ENCODE data around the gene TNIP3. TPM values are rescaled to one million over a fixed set of nuclear protein-coding genes. Genes with fewer than 3 reads are reported as not detected.

Gene TNIP3
- total and polyA plus RNA-seq, 2 donors (not counting 1 experiment from before 2014, with no cell fraction given), result not detected

DNA sequence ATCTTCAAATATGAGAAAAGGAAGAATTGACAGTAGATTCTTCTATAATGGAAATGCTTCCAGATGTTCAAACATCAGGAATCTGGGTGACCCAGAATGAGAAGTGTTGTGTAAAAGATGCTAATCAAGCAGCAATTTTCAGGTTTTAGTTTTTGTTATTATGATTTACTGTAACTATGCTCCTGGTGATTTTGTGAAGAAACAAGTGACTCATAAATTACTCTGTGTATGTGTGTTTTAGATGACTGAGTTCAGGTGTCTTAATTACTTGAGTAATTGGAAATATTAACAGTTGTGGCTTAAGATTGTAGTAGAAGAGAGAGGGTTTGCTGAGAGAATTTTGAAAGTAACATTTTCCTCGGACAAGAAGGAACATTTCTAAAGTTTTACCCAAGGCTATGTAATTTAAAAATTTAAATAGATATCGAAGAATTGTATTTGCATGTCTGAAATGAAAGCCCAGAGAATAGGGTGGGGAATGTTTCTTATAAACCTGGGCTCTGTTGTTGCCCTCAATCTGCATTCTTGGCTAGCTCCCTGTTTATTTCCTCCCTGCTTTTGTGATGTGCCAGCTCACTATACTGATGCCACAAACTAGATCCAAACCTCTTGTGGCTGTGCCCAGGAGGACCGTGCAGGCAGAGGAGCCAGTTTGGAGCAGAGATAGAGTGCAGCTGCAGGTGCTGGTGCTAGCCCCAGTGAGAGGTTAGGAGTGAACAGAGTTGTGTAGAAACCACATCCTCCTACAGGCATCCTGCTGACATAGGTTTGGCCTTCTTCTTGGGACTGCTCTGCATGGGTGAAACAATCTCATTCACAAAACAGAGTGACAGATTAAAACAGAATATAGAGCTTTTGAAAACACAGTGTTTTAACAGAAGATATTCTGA lies 25.4 kb upstream of the TNIP3 start:
- ChIA-PET POLR2A (no interaction called here), CTCF (interaction anchor here (1.5 kb wide), 1 partner anchor 12 kb away, joined by 5 read pairs; no protein-coding TSS in a partner anchor)
- no CpG with 5 or more reads among the region's 3 CpGs for WGBS (ENCODE audit: insufficient coverage)
- Histone ChIP-seq H3K4me1 (ENCODE audit: control insufficient read depth in 2 of 2, insufficient read depth in 2 of 2, low read length in 2 of 2) (no peaks in the 10 kb centered on the region), H3K36me3 (replicated peaks in 1 of 2; ENCODE audit: control extremely low read depth in 1 of 2, control insufficient read depth in 1 of 2, extremely low read depth in 1 of 2, insufficient read depth in 2 of 2, low read length in 1 of 2) (no peaks in the 10 kb centered on the region), H3K4me2 (replicated peaks; ENCODE audit: low read depth, low read length, poor library complexity, severe bottlenecking) (no peak overlapping the region), H2AFZ (ENCODE audit: insufficient read depth, low read depth, low read length, poor library complexity, severe bottlenecking) (no peak overlapping the region), H3K9me3 (ENCODE audit: control extremely low read depth in 1 of 3, control insufficient read depth in 2 of 3, insufficient read depth in 1 of 3, low read length in 2 of 3) (no peaks in the 10 kb centered on the region), H3K79me2 (ENCODE audit: control insufficient read depth, insufficient read depth, low read length) (no peaks in the 10 kb centered on the region), H3K9ac (ENCODE audit: low read length) (no peak overlapping the region), H4K20me1 (ENCODE audit: control insufficient read depth, insufficient read depth, low read length, poor library complexity, severe bottlenecking) (no peaks in the 10 kb centered on the region), H3K4me3 (ENCODE audit: control extremely low read depth in 1 of 5, extremely low read depth in 1 of 5, insufficient read depth in 1 of 5, low read depth in 2 of 5, low read length in 4 of 5) (no peak overlapping the region), H3K27me3 (replicated peaks in 1 of 4; ENCODE audit: control extremely low read depth in 1 of 4, control insufficient read depth in 3 of 4, insufficient read depth in 4 of 4, low read length in 3 of 4) (no peaks in the 10 kb centered on the region), H3K27ac (ENCODE audit: low read length in 2 of 2) (no peak overlapping the region)
- intact Hi-C loops (cut with micrococcal nuclease), result loop anchor here (5.0 kb wide), 1 partner anchor 538 kb away; no protein-coding TSS in a partner anchor
- TF ChIP-seq EZH2 (IDR thresholded peaks at IDR 0.05; ENCODE audit: borderline replicate concordance, insufficient read depth, low read depth, low read length, poor library complexity, severe bottlenecking), result no peak
- TF ChIP-seq, protein P1, sequence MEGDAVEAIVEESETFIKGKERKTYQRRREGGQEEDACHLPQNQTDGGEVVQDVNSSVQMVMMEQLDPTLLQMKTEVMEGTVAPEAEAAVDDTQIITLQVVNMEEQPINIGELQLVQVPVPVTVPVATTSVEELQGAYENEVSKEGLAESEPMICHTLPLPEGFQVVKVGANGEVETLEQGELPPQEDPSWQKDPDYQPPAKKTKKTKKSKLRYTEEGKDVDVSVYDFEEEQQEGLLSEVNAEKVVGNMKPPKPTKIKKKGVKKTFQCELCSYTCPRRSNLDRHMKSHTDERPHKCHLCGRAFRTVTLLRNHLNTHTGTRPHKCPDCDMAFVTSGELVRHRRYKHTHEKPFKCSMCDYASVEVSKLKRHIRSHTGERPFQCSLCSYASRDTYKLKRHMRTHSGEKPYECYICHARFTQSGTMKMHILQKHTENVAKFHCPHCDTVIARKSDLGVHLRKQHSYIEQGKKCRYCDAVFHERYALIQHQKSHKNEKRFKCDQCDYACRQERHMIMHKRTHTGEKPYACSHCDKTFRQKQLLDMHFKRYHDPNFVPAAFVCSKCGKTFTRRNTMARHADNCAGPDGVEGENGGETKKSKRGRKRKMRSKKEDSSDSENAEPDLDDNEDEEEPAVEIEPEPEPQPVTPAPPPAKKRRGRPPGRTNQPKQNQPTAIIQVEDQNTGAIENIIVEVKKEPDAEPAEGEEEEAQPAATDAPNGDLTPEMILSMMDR (IDR thresholded peaks at IDR 0.05), result no peak
- DNase-seq (no peak), ATAC-seq (ENCODE audit: low read depth) (no peak)
- Mint-ChIP-seq H3K4me1 (peaks cover 6% of the 10 kb centered on the region), H3K4me3 (no peak overlapping the region), H3K9me3 (ENCODE audit: insufficient read depth) (no peaks in the 10 kb centered on the region), H3K27me3 (no peaks in the 10 kb centered on the region), H3K27ac (no peak overlapping the region)

DNA sequence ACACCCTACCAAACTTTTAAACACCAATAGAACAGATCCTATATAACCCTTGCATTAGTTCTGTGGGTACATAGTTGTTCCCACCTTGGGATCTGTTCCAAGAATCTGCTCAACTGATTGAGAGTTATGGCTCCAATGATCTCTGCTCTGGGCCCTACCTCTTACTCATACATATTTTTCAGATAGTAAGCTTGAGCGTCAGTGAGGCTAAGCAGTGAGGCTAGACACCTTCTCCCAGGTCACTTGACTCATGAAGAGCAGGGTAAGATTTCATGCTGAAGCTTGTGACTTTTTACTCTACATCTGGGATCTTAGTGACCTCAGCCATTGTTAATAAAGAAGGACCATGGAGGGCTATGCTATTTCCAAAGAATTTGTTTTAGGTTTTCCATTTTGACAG lies 23.1 kb upstream of the TNIP3 start:
- ChIA-PET POLR2A (no interaction called here), CTCF (no interaction called here)
- no peaks in the 10 kb centered on the region for H3K36me3 ChIP-seq (replicated peaks in 1 of 2; ENCODE audit: control extremely low read depth in 1 of 2, control insufficient read depth in 1 of 2, extremely low read depth in 1 of 2, insufficient read depth in 2 of 2, low read length in 1 of 2)
- H3K4me2 ChIP-seq (replicated peaks; ENCODE audit: low read depth, low read length, poor library complexity, severe bottlenecking), result no peak overlapping the region
- no peaks in the 10 kb centered on the region for H3K79me2 ChIP-seq (ENCODE audit: control insufficient read depth, insufficient read depth, low read length)
- no peak overlapping the region for H3K4me3 ChIP-seq (ENCODE audit: control extremely low read depth in 1 of 5, extremely low read depth in 1 of 5, insufficient read depth in 1 of 5, low read depth in 2 of 5, low read length in 4 of 5)
- WGBS (ENCODE audit: insufficient coverage), result no CpG with 5 or more reads among the region's 1 CpG
- Mint-ChIP-seq H3K27ac (no peak overlapping the region), H3K9me3 (ENCODE audit: insufficient read depth) (no peaks in the 10 kb centered on the region), H3K4me1 (peaks cover 4% of the 10 kb centered on the region), H3K4me3 (no peak overlapping the region), H3K27me3 (no peaks in the 10 kb centered on the region)
- TF ChIP-seq, protein P1 (IDR thresholded peaks at IDR 0.05), result no peak
- TF ChIP-seq EZH2 (IDR thresholded peaks at IDR 0.05; ENCODE audit: borderline replicate concordance, insufficient read depth, low read depth, low read length, poor library complexity, severe bottlenecking), result no peak
- intact Hi-C loops (cut with micrococcal nuclease), result no loop called here
- ATAC-seq (ENCODE audit: low read depth) (no peak), DNase-seq (no peak)
- no peaks in the 10 kb centered on the region for H3K4me1 ChIP-seq (ENCODE audit: control insufficient read depth in 2 of 2, insufficient read depth in 2 of 2, low read length in 2 of 2)
- H2AFZ ChIP-seq (ENCODE audit: insufficient read depth, low read depth, low read length, poor library complexity, severe bottlenecking), result no peak overlapping the region
- H4K20me1 ChIP-seq (ENCODE audit: control insufficient read depth, insufficient read depth, low read length, poor library complexity, severe bottlenecking), result no peaks in the 10 kb centered on the region
- H3K27ac ChIP-seq (ENCODE audit: low read length in 2 of 2), result no peak overlapping the region
- no peaks in the 10 kb centered on the region for H3K9me3 ChIP-seq (ENCODE audit: control extremely low read depth in 1 of 3, control insufficient read depth in 2 of 3, insufficient read depth in 1 of 3, low read length in 2 of 3)
- no peaks in the 10 kb centered on the region for H3K27me3 ChIP-seq (replicated peaks in 1 of 4; ENCODE audit: control extremely low read depth in 1 of 4, control insufficient read depth in 3 of 4, insufficient read depth in 4 of 4, low read length in 3 of 4)
- H3K9ac ChIP-seq (ENCODE audit: low read length), result no peak overlapping the region
